H1 (cell line): ENCODE measurements around the gene SLC9C2. TPM values are rescaled to one million over a fixed set of nuclear protein-coding genes. Genes with fewer than 3 reads are reported as not detected.

Source experiments
- CTCF ChIA-PET: fragments of 300-600 bp; sonication (Branson Sonifier 250); formaldehyde crosslinking; loops from one replicate; lab custom pipeline; 2021; ENCODE audit not compliant: partially characterized antibody; lab: Charles Lee
- POLR2A ChIA-PET: fragments of 300-600 bp; sonication (Branson Sonifier 250); formaldehyde crosslinking; loops from one replicate; lab custom pipeline; 2021; ENCODE audit warnings: inconsistent platforms; ENCODE audit not compliant: partially characterized antibody; lab: Charles Lee
- DNase-seq, 2 experiments: peaks; one replicate each; pipeline versions ENCODE4 v3.0.0 to v3.0.0-alpha.2; 2010 to 2022; ENCODE audit warnings: low spot score in 2 of 2, low read depth in 1 of 2, mixed read lengths in 1 of 2
- FAIRE-seq: peaks from 2 replicates; lab custom pipeline; 2011; peaks lifted over from hg19 to GRCh38; lab: Jason Lieb, UNC
- H2AFZ ChIP-seq: 2 replicates; pipeline ENCODE4 v1.8.1; 2012; ENCODE audit warnings: low read length, inconsistent platforms
- H2AK5ac ChIP-seq: 2 replicates; pipeline ENCODE4 v1.6.1; 2013; ENCODE audit warnings: low read depth, low read length
- H2BK120ac ChIP-seq: replicated peaks from 2 replicates; pipeline ENCODE3; 2013; ENCODE audit warnings: low read depth, low read length, inconsistent platforms
- H2BK12ac ChIP-seq: 2 replicates; pipeline ENCODE4 v1.6.1; 2013; ENCODE audit warnings: low read depth, low read length
- H2BK15ac ChIP-seq: 2 replicates; pipeline ENCODE4 v1.6.1; 2013; ENCODE audit warnings: low read length
- H2BK20ac ChIP-seq: 2 replicates; pipeline ENCODE4 v1.6.1; 2013; ENCODE audit warnings: low read length
- H2BK5ac ChIP-seq: 2 replicates; pipeline ENCODE4 v1.6.1; 2013; ENCODE audit warnings: low read depth, low read length
- H3K14ac ChIP-seq: 2 replicates; pipeline ENCODE4 v1.6.1; 2013; ENCODE audit warnings: inconsistent platforms; ENCODE audit not compliant: insufficient read length
- H3K18ac ChIP-seq: 2 replicates; pipeline ENCODE4 v1.6.1; 2013; ENCODE audit warnings: low read length; ENCODE audit errors: extremely low read depth
- H3K23ac ChIP-seq: 2 replicates; pipeline ENCODE4 v1.6.1; 2013; ENCODE audit warnings: inconsistent platforms; ENCODE audit not compliant: insufficient read length
- H3K23me2 ChIP-seq: 2 replicates; pipeline ENCODE4 v1.6.1; 2013; ENCODE audit warnings: low read depth, low read length
- H3K27ac ChIP-seq: 2 replicates; pipeline ENCODE4 v1.6.1; 2011; ENCODE audit warnings: low read depth, low read length, inconsistent platforms
- H3K27me3 ChIP-seq, 4 experiments: replicated peaks in 1 of 4; 1 replicate in 1 of 4; 2 replicates in 3 of 4; pipeline versions ENCODE4 v1.6.1 to v1.8.1; 2011 to 2013; ENCODE audit warnings: low read length in 3 of 4, mild to moderate bottlenecking in 3 of 4, inconsistent platforms in 2 of 4, mixed read lengths in 2 of 4, moderate library complexity in 1 of 4; ENCODE audit not compliant: control insufficient read depth in 3 of 4, insufficient read depth in 3 of 4; ENCODE audit errors: extremely low read depth in 1 of 4
- H3K36me3 ChIP-seq, 4 experiments: 2 replicates each; pipeline versions ENCODE4 v1.6.1 to v1.8.1; 2011 to 2013; ENCODE audit warnings: mild to moderate bottlenecking in 4 of 4, low read length in 3 of 4, moderate library complexity in 2 of 4, control low read depth in 1 of 4, inconsistent platforms in 1 of 4; ENCODE audit not compliant: insufficient read depth in 4 of 4, control insufficient read depth in 2 of 4
- H3K4ac ChIP-seq: replicated peaks from 2 replicates; pipeline ENCODE3; 2013; ENCODE audit warnings: low read length, low read depth, mixed read lengths, inconsistent platforms; ENCODE audit not compliant: insufficient read length
- H3K4me1 ChIP-seq, 4 experiments: replicated peaks in 1 of 4; 1 replicate in 1 of 4; 2 replicates in 3 of 4; pipeline versions ENCODE4 v1.6.1 to v1.8.1; 2011 to 2013; ENCODE audit warnings: low read length in 3 of 4, inconsistent platforms in 2 of 4, mixed read lengths in 1 of 4; ENCODE audit not compliant: insufficient read depth in 4 of 4, control insufficient read depth in 3 of 4
- H3K4me2 ChIP-seq, 2 experiments: 2 replicates each; pipeline versions ENCODE4 v1.6.1 to v1.8.1; 2011 to 2013; ENCODE audit warnings: low read depth in 2 of 2, low read length in 2 of 2, control low read depth in 1 of 2, inconsistent platforms in 1 of 2, mild to moderate bottlenecking in 1 of 2; ENCODE audit not compliant: insufficient read depth in 1 of 2
- H3K4me3 ChIP-seq, 4 experiments: fragments of 200-600, 300-600 bp in 1 of 4; sonication (generic), shearing (Covaris generic), sonication (Bioruptor Twin) in 1 of 4; 2 replicates each; pipeline versions ENCODE4 v1.5.1 to v1.8.1; 2011 to 2016; ENCODE audit warnings: low read length in 4 of 4, low read depth in 3 of 4, control low read depth in 2 of 4, inconsistent platforms in 2 of 4, mild to moderate bottlenecking in 2 of 4, mixed read lengths in 1 of 4, moderate library complexity in 1 of 4; ENCODE audit not compliant: insufficient read depth in 2 of 4; ENCODE audit errors: extremely low read depth in 1 of 4
- H3K56ac ChIP-seq: replicated peaks from 2 replicates; pipeline ENCODE3; 2013; ENCODE audit warnings: low read depth, mild to moderate bottlenecking, mixed read lengths, low read length, inconsistent platforms; ENCODE audit not compliant: insufficient read length
- H3K79me1 ChIP-seq: 2 replicates; pipeline ENCODE4 v1.6.1; 2013; ENCODE audit warnings: low read depth, low read length, control low read depth
- H3K79me2 ChIP-seq, 2 experiments: 2 replicates each; pipeline versions ENCODE4 v1.6.1 to v1.8.1; 2012 to 2013; ENCODE audit warnings: low read length in 2 of 2, mild to moderate bottlenecking in 2 of 2, inconsistent platforms in 1 of 2; ENCODE audit not compliant: insufficient read depth in 2 of 2, control insufficient read depth in 1 of 2
- H3K9ac ChIP-seq, 4 experiments: replicated peaks in 1 of 4; 1 replicate in 1 of 4; 2 replicates in 3 of 4; pipeline versions ENCODE4 v1.6.1 to v1.8.1; 2011 to 2013; ENCODE audit warnings: low read depth in 3 of 4, low read length in 3 of 4, control low read depth in 2 of 4, mild to moderate bottlenecking in 2 of 4, moderate library complexity in 2 of 4, inconsistent platforms in 1 of 4; ENCODE audit errors: extremely low read depth in 1 of 4
- H3K9me3 ChIP-seq, 2 experiments: 2 replicates each; pipeline versions ENCODE4 v1.6.1 to v1.8.1; 2012 to 2013; ENCODE audit warnings: mild to moderate bottlenecking in 2 of 2, moderate library complexity in 2 of 2, control low read depth in 1 of 2, inconsistent platforms in 1 of 2, low read depth in 1 of 2, low read length in 1 of 2, mixed read lengths in 1 of 2; ENCODE audit not compliant: insufficient read depth in 2 of 2
- H4K20me1 ChIP-seq, 2 experiments: replicated peaks in 1 of 2; 2 replicates each; pipeline versions ENCODE3 to v1.8.1; 2011 to 2013; ENCODE audit warnings: inconsistent platforms in 2 of 2, low read length in 2 of 2, mild to moderate bottlenecking in 1 of 2; ENCODE audit not compliant: insufficient read depth in 2 of 2, control insufficient read depth in 1 of 2
- H4K5ac ChIP-seq: 2 replicates; pipeline ENCODE4 v1.6.1; 2013; ENCODE audit warnings: low read length, low read depth, mixed read lengths, inconsistent platforms; ENCODE audit not compliant: insufficient read length
- H4K8ac ChIP-seq: 2 replicates; pipeline ENCODE4 v1.8.0; 2013; ENCODE audit warnings: mild to moderate bottlenecking, moderate library complexity, low read length, inconsistent platforms; ENCODE audit not compliant: insufficient read depth; ENCODE audit errors: extremely low read depth
- H4K91ac ChIP-seq: replicated peaks from 2 replicates; pipeline ENCODE3; 2013; ENCODE audit warnings: low read length, mixed read lengths, inconsistent platforms; ENCODE audit not compliant: insufficient read length
- CREB1 ChIP-seq: IDR thresholded peaks from 2 replicates; pipeline ENCODE4 v1.6.1; 2012; ENCODE audit warnings: inconsistent platforms
- EGR1 ChIP-seq: IDR thresholded peaks from 2 replicates; pipeline ENCODE4 v1.6.1; 2011; ENCODE audit warnings: low read depth, low read length, borderline replicate concordance
- EP300 ChIP-seq, 2 experiments: IDR thresholded peaks; 1 replicate in 1 of 2; 2 replicates in 1 of 2; pipeline ENCODE4 v1.6.1; 2011 to 2012; ENCODE audit warnings: low read depth in 2 of 2, low read length in 2 of 2, mild to moderate bottlenecking in 2 of 2, borderline replicate concordance in 1 of 2, inconsistent platforms in 1 of 2, moderate library complexity in 1 of 2
- GABPA ChIP-seq: IDR thresholded peaks from 2 replicates; pipeline ENCODE4 v1.6.1; 2011; ENCODE audit warnings: mild to moderate bottlenecking, low read length, moderate library complexity, borderline replicate concordance; ENCODE audit not compliant: insufficient read depth
- GTF2F1 ChIP-seq: IDR thresholded peaks from 2 replicates; pipeline ENCODE4 v1.6.1; 2012; ENCODE audit warnings: low read depth, low read length, improper control_type of control experiment, borderline replicate concordance
- KDM4A ChIP-seq: IDR thresholded peaks from one replicate; pipeline ENCODE4 v1.7.1; 2012; ENCODE audit warnings: low read depth, mild to moderate bottlenecking, moderate library complexity, low read length, inconsistent platforms; ENCODE audit not compliant: severe bottlenecking
- NANOG ChIP-seq: IDR thresholded peaks from 2 replicates; pipeline ENCODE4 v1.6.1; 2011; ENCODE audit warnings: low read length, low read depth, mild to moderate bottlenecking, inconsistent platforms; ENCODE audit not compliant: insufficient read depth, poor library complexity, severe bottlenecking
- RNF2 ChIP-seq: fragments of 200-900, 300-1000 bp; sonication (generic); IDR thresholded peaks from 2 replicates; pipeline ENCODE4 v1.7.1; 2016; ENCODE audit warnings: borderline replicate concordance, low read depth, mild to moderate bottlenecking, antibody characterized with exemption, low read length; ENCODE audit not compliant: poor library complexity, severe bottlenecking; ENCODE audit errors: missing control alignments
- SAP30 ChIP-seq: fragments of 300-600 bp; sonication (generic); IDR thresholded peaks from 2 replicates; pipeline ENCODE4 v1.7.1; 2012; ENCODE audit warnings: low read length, moderate library complexity, mild to moderate bottlenecking, inconsistent platforms; ENCODE audit not compliant: insufficient read depth, insufficient replicate concordance
- SIN3A ChIP-seq, 2 experiments: IDR thresholded peaks in 1 of 2; conservative IDR thresholded peaks in 1 of 2; 2 replicates each; pipeline ENCODE4 v1.6.1; 2011 to 2012; ENCODE audit warnings: low read length in 2 of 2, improper control_type of control experiment in 1 of 2, low read depth in 1 of 2, mild to moderate bottlenecking in 1 of 2
- YY1 ChIP-seq: IDR thresholded peaks from 2 replicates; pipeline ENCODE4 v1.6.1; 2011; ENCODE audit warnings: low read depth, mild to moderate bottlenecking, low read length
- ZNF274 ChIP-seq: IDR thresholded peaks from 2 replicates; pipeline ENCODE4 v1.7.0; 2012; ENCODE audit warnings: low read length, borderline replicate concordance; ENCODE audit errors: extremely low read depth
- WGBS, 2 experiments: shearing (Covaris generic) in 1 of 2; methylation state at CpG; one replicate each; pipeline versions ENCODE4 v1.1.6 to v1.1.7; 2013 to 2015; ENCODE audit warnings: low lambda C conversion rate in 2 of 2, mixed read lengths in 2 of 2, inconsistent platforms in 1 of 2, low coverage in 1 of 2, missing lambda C conversion rate in 1 of 2; ENCODE audit not compliant: insufficient replicate concordance in 2 of 2, insufficient coverage in 1 of 2, insufficient read length in 1 of 2; ENCODE audit errors: extremely low coverage in 1 of 2, missing lambda C conversion rate in 1 of 2; 5-methylcytosine and 5-hydroxymethylcytosine counted together
- polyA plus RNA-seq, 7 experiments: library from polyadenylated mRNA; depleted of rRNA in 3 of 7; stranded (reverse) in 5 of 7; unstranded in 2 of 7; fragments of >200 nt in 5 of 7; fragments of 200-250 nt in 2 of 7; gene quantifications; 1 replicate in 5 of 7; 2 replicates in 1 of 7; 4 replicates in 1 of 7; pipeline versions ENCODE4 v1.2.1 to v1.2.3, GENCODE V29; 2011 to 2013; ENCODE audit warnings: missing spikeins in 2 of 7, mixed read lengths in 2 of 7
- total RNA-seq: library from RNA; stranded (reverse); fragmentation: NEBNext Ultra II Directional; extraction: Animal tissue kit (Norgen Biotek cat#: 25700); gene quantifications from 2 replicates; pipeline ENCODE4 v1.2.1, GENCODE V29; 2021

Gene SLC9C2
- total and polyA plus RNA-seq, 2 of the 8 experiments (the other 6 are each of a cell fraction or from before 2014, with no cell fraction given) = not detected

DNA sequence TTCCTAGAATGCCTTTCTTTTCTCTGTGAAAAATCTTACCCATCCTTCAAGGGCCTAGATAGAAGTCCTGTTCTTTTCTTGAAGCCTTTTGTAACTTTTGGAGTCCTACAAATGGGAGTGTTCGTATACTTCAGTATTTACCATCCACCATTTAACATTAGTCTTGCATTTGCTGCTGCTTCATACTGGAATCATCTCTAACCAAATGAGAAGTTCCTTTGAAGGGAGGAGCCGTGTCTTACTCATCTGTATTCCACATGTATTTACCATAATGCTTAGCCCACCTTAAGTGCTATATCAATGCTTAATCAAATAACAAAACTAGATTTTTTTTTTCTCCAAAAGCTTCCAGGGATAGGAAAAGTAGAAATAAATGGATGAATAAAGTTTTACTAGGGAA lies 118.6 kb downstream of the SLC9C2 start:
- H3K4me3 ChIP-seq = no peak overlapping the region
- H3K79me2 ChIP-seq = peaks cover 0 to 39% of the 10 kb centered on the region in 2 experiments; a peak in 2 of 4 replicates
- no peak overlapping the region for H3K4me2 ChIP-seq
- H2AFZ ChIP-seq = no peak overlapping the region
- no peak overlapping the region for H4K8ac ChIP-seq
- no peak overlapping the region for H3K23ac ChIP-seq
- H2BK12ac ChIP-seq = no peak overlapping the region
- H2BK15ac ChIP-seq = no peak overlapping the region
- H2AK5ac ChIP-seq = no peak overlapping the region
- WGBS, 2 experiments = 94% methylated on average over 2 of the region's 2 CpGs; no CpG with 5 or more reads in 1 of the 2 experiments
- H2BK120ac ChIP-seq = no peak overlapping the region
- no peaks in the 10 kb centered on the region for H3K27me3 ChIP-seq
- no peak overlapping the region for H3K9ac ChIP-seq
- POLR2A ChIA-PET = no interaction called here
- no peak overlapping the region for H2BK5ac ChIP-seq
- peaks cover 0 to 5% (median 2%) of the 10 kb centered on the region in 4 experiments; a peak in 5 of 7 replicates for H3K4me1 ChIP-seq
- no peak overlapping the region for H3K56ac ChIP-seq
- peaks cover 8% of the 10 kb centered on the region in 2 experiments for H4K20me1 ChIP-seq
- FAIRE-seq (no peak), DNase-seq (no peak)
- no peak overlapping the region for H2BK20ac ChIP-seq
- no peaks in the 10 kb centered on the region for H3K9me3 ChIP-seq
- H4K5ac ChIP-seq = no peak overlapping the region
- H3K23me2 ChIP-seq = no peaks in the 10 kb centered on the region
- no peak overlapping the region for H3K27ac ChIP-seq
- H4K91ac ChIP-seq = no peak overlapping the region
- H3K14ac ChIP-seq = no peak overlapping the region
- CTCF ChIA-PET = interaction anchor here (1.5 to 1.7 kb wide), 2 partner anchors 22 to 45 kb away, joined by 4 to 7 read pairs; no protein-coding TSS in a partner anchor
- H3K79me1 ChIP-seq = no peaks in the 10 kb centered on the region
- peaks cover 54 to 96% (median 76%) of the 10 kb centered on the region in 4 experiments for H3K36me3 ChIP-seq
- no peak overlapping the region for H3K18ac ChIP-seq
- no peak overlapping the region for H3K4ac ChIP-seq
- TF ChIP-seq KDM4A (no peak), GTF2F1 (no peak), SIN3A (conservative IDR thresholded peaks at IDR 0.05 in 1 of 2, IDR thresholded peaks at IDR 0.05 in 1 of 2; ENCODE audit: low read depth in 1 of 2, low read length in 2 of 2) (no peak), RNF2 (no peak), YY1 (no peak), GABPA (no peak), CREB1 (no peak), EP300 (IDR thresholded peaks at IDR 0.05; ENCODE audit: borderline replicate concordance in 1 of 2, low read depth in 2 of 2, low read length in 2 of 2) (no peak), EGR1 (no peak), NANOG (no peak), ZNF274 (no peak), SAP30 (no peak)
